T-helper 2 cell (primary cell): ENCODE measurements around the gene NOS1.
"Not testable (repeated sequence)": the region's sequence is repeated elsewhere in the genome, so short reads cannot be mapped to it uniquely, and the experiment has no call there.

ENCODE experiments used
- DNase-seq, 5 experiments: peaks; one replicate each; pipeline versions ENCODE4 v3.0.0 to v3.0.0-alpha.2; 2012 to 2022

NOS1 gene

DNA sequence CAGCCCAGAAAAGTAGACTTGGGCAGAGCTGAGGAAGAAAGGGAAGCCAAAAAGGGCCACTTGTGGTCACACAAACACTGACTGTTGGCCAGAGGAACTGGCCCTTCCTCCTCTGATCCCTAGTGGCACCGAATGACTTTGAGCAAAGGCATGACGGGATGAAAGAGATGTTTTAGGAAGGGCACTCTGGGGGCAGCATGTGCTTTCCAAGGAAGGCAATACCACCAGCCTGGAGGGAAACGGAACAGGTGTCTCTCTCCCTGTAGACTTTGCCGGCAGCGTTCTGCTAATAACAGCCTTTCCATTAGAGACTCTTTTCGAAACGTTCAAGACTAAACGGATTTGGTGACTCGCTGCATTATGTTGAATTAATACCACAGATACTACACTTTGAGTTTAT, 158.9 kb downstream of the NOS1 start:
- DNase-seq: no peak

DNA sequence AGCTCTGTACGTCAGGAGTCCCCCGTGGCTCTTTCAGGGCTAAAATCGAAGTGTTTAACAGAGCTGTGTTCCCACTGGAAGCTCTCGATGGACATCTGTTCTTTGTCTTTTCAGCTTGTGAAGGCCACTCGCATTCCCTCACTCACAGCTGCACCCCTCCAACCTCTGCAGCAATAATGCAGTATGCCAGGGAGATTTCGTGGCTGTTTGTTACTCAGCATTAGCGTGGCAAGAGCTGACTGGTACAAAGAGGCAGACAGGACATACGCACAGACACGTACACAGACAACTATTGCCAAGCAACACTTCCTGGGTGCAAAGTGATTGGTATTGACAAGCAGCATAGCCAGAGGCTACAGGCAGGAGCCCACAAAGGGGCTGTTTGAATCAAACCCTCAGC, 159.4 kb downstream of the NOS1 start:
- no peak for DNase-seq

DNA sequence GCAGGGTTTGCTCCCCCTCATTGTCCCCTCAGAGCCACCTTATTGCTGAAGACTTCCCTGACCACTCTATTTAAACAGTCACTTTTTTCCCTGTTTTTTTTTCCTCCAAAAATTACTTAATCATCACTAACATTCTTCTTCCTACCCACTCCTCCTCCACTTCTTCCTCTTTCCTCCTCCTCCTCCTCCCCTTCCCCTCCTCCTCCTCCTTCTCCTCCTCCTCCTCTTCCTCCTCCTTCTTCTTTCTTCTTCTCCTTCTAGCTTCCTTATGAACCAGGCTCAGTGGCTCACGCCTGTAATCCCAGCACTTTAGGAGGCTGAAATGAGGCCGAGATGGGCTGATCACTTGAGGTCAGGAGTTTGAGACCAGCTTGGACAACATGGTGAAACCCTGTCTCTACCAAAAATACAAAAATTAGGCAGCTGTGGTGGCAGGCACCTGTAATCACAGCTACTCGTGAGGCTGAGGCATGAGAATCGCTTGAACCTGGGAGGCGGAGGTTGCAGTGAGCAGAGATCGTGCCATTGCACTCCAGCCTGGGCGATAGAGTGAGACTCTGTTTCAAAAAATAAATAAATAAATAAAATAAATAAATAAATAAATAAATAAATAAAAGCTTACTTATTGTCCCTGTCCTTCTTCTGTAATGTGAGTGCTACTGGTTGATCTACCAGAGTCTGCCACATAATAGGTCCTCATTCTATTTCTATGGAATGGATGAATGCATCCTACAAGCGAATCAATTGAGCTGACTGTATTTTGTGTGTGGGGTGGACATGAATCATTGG, 161.3 kb downstream of the NOS1 start:
- not testable (repeated sequence) for DNase-seq

DNA sequence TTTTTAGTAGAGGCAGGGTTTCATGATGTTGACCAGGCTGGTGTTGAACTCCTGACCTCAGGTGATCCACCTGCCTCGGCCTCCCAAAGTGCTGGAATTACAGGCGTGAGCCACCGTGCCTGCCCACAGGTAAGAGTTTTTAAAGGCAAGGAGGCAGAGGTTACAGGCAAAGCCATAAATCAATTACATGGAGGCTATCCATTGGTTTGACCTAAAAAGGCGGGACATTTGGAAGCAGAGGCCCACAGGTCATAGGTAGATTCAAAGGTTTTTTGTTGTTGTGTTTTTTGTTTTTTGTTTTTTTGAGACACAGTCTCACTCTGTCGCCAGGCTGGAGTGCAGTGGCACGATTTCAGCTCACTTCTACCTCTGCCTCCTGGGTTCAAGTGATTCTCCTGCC, 165.1 kb downstream of the NOS1 start:
- not testable (repeated sequence) for DNase-seq

DNA sequence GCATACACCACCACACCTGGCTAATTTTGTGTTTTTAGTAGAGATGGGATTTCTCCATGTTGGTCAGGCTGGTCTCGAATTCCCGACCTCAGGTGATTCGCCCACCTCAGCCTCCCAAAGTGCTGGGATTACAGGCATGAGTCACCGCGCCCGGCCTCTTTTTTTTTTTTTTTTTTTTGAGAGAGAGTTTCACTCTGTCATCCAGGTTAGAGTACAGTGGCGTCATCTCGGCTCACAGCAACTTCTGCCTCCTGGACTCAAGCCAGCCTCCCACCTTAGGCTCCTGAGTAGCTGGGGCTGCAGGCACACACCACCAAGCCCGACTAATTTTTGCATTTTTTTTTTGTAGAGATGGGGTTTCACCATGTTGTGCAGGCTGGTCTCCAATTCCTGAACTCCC, 166.4 kb downstream of the NOS1 start:
- not testable (repeated sequence) for DNase-seq

DNA sequence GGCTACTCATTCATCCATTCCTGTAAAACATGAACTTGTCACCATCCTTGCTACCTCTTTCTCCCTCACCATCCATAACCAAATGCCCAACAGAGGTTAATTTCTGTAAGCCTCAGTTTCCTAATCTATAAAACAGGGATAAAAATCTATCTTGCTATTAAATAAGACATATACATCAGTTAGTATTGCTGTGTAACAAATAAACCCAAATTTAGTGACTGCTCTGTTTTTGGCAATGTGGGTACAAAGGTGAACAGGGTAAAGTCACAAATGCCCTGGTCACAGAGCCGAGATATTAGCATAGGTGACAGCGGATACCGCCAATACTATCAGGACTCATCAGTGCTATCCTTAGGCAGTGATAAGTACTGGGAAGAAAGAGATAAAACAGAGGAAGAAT, 167.5 kb downstream of the NOS1 start:
- no peak for DNase-seq

DNA sequence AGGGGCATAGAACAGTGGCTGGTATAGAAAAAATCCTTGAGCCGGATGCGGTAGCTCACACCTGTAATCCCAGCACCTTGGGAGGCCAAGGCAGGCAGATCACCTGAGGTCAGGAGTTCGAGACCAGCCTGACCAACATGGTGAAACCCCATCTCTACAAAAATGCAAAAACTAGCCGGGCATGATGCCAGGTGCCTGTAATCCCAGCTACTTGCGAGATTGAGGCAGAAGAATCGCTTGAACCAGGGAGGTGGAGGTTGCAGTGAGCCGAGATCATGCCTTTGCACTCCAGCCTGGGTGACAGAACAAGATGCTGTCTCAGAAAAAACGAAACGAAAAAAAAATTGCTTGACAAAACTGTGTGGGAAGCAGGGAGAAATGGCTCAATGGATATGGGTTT, 168.8 kb downstream of the NOS1 start:
- DNase-seq: not testable (repeated sequence)

DNA sequence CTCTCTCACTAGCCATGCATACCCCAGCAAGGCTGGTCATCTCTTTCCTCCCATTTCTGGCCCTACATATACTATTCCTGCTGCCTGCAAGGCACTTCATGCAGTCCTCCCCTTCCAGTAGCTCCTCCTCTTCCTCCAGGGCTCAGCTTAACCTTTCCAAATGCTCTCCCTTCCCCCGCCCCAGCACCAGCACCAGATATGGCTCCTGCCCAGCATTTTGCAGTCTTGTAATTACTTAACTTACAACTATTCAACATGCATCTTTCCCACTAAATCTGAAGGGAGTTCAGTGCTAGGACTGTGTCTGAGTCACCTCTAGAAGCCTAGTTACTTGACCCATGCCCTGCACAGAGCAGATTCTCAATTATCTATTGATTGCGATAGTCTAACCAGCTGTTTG, 169.4 kb downstream of the NOS1 start:
- no peak for DNase-seq

DNA sequence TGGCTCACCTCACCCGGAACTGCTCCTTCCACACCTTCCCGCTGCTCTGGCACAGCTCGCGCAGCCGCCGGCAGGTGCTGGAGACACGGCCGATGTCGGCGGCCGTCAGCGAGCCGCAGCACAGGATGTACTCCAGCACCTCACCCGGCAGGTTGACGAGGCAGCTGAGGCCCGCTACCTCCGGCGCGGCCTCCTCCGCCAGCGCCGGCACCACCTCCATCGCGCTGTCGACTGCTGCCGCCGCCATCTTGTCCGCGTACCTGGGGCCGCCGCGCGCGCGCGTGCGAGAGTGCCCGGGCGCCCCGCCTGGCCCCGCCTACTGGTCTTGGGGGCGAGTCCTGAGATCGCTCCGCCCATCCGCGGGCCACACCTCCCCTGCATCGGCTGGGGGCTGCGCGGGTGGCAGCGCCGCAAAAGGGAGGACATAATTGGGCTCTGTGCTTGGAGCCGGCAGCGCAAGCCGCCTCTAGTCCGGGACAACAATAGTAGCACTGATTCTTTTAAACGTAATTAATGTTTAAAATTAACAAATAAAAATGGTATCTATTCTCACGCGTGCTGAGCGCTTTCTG, 171.1 kb downstream of the NOS1 start, which contains the start of gene FBXO21:
Gene FBXO21, minus strand, starts transcription at position 261 of the 572 bp plus-strand sequence. Its CDS starts 14 bp downstream, at position 247.
- DNase-seq: peak; percentile 88 to 92 (median 90)

DNA sequence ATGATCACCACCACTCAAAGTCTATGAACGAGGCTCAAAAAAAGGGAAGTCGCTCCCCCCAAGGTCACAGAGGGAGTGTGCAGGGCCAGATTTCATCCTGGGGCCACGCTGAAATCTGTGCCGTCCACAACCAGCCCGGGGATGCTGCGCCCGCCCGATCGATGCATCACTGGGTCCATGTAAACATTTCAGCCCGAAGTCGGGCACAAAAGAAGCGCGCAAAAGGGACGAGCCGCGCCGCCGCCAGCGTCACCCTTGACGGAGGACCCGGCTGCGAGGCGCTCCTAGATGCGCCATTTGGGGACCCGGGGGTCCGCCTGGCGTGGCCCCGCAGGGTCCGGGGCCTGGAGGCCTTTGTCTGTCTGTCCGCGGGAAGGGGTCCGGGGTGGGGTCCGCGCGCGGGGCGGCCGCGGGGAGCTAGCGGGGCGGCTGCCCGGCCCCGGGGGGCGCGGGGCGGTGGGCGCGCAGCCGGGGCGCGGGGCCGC, 171.7 kb downstream of the NOS1 start:
- DNase-seq: peak in 3 of 5 experiments; percentile 14 to 62 (median 24)

DNA sequence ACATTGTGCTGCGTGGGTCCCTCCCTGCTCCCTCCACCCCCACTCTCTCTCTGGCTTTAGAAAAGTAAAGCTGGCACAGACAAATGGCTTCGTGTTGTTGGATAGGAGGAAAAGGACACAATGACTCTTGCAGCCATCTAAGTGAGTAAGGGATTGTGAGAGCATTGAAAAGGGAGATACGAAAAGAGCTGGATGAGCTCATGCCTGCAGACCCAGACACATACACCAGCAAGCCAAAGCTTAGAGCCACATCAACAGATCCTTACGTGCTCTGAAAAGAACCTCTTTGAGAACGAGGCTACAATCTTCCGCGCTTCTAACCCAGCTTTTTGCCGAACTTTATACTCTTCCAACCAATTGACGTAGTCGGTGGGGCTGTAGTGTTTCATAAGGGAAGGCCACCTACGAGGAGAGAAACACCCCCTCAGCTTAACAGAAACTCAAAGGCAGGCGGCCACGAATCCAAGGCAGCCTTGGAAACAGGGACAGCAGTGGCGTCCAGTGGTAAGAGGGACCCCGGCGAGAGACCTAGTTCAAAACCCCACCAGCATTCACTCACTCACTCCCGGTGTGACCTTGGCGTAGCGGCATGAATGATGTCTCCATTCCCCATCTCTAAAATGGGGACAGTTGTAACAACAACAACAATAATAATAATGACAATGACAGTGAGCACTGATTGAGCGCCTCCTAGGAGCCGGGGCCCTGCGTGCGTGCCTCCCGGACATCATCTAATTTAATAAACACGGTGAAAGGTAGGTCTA, 172.3 kb downstream of the NOS1 start:
- DNase-seq: no peak

DNA sequence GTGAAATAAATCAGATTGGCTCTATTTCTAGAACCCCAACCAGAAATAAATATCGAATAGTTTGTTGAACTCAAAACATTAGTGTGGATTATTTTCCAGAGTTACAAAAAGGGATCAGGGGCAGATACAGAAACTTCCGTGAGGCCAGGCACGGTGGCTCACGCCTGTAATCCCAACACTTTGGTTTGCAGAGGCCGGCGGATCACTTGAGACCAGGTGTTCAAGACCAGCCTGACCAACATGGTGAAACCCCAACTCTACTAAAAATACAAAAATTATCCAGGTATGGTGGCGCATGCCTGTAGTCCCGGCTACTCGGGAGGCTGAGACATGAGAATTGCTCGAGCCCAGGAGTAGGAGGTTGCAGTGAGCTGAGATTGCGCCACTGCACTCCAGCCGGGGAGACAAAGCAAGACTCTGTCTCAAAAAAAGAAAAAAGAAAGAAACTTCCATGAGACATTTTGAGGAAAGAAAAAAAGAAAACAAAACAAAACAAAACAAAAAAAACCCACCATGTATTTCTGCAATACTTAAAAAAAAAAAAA, 173.2 kb downstream of the NOS1 start:
- DNase-seq: no peak

DNA sequence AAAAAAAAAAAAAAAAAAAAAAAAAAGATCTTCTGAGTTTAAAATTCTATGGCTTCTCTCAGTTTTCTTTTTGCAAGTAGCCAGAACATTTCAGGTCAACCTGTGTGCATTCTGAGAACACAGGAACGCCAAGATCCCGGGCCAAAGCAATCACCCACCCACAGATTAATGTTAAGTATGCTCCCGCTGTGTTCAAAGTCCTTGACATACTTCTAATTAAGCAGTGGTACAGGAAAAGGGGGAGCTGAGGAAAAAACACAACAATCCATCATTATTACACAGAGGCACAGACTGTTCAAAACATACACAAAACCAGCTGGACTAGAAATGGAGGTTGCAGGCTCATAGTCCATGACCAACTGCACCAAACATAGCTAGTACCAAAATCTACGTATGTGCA, 174.0 kb downstream of the NOS1 start:
- no peak for DNase-seq

DNA sequence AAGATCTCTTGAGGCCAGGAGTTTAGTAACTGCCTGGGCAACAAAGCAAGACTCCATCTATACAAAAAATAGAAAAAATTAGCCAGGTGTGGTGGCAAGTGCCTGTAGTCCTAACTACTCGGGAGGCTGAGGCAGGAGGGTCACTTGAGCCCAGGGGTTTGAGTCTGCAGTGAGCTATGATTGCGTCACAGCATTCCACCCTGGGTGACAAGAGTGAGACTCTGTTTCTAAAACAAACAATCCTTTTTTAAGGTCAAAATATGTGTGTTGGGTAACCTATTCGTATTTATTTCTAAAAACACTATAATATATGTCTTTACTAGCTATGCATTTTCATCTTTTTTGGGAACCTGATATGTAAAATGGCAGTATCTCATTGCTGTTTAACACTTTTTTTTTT, 178.6 kb downstream of the NOS1 start:
- DNase-seq: no peak

DNA sequence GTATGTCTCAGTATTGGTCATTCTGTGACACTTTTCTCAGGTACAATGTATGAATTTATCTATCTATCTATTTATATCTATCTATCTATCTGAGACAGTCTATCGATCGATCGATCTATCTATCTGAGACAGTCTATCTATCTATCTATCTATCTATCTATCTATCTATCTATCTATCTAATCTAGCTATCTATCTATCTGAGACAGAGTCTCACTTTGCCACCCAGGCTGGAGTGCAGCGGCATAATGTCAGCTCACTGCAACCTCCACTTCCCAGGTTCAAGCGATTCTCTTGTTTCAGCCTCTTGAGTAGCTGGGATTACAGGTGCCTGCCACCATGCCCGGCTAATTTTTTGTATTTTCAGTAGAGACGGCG, 180.0 kb downstream of the NOS1 start:
- DNase-seq: not testable (repeated sequence)

DNA sequence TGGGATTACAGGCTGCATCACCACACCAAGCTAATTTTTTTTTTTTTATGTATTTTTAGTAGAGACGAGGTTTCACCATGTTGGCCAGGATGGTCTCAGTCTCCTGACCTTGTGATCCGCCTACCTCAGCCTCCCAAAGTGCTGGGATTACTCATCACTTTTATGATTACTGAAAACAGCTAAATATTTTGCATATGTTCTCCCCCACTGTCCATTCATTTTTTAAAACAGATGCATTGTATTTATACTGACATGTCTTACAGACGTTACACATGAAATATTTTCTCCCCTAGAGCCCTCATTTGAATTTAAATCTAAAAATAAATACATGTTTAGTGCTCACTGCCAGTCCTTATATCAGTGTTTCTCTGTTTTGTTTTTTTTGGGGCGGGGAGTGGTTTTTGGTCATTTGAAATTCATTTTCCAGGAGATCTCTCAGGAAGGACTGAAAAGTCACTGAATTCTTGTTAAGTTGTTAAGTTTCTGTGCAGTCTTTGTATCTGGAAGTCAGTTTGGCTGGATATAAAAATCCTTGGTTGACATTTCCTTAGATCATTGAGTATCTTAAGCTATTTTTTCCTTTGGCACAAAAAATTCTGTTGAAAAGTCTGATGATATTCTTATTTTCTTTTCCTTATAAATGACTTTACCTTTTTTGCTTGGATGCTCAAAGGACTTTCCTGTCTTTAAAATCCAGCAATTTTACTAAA, 180.5 kb downstream of the NOS1 start:
- peak in 1 of 5 experiments; percentile 8 for DNase-seq

DNA sequence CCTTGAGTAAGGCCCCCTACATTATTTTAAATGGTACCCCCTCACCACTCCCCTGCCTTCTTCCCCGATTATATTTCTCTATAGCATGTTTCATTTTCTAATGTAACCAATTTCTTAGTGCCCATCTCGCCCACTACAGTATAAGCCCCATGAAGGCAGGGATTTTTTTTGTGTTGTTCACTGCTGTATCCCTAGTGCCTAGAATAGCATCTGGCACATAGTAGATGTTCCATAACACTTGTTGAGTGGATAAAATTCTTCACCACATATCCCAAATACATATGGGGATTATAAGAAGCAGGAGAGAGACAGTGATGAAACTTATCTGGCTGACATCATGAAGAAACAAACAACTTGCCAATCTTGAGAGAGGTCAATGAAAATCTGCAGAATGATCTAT, 182.7 kb downstream of the NOS1 start:
- no peak for DNase-seq

DNA sequence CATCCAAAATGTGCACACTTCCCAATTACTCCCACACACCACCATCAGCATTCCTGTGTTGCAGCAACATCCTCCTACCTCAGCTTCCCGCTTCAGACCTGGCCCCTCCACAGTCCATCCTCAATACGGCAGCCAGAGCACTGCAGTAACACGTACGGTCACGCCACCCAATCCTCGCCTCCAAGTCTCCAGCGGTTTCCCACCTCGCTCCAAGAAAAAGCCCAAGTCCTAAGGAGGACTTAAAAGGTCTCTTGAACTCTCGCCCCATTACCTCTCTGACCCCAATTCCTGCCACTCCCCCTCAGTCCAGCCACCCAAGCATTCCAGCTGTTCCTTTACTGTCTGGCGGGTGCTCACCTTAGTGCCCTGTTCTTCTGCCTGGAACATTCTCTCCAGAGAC, 183.1 kb downstream of the NOS1 start:
- no peak for DNase-seq

DNA sequence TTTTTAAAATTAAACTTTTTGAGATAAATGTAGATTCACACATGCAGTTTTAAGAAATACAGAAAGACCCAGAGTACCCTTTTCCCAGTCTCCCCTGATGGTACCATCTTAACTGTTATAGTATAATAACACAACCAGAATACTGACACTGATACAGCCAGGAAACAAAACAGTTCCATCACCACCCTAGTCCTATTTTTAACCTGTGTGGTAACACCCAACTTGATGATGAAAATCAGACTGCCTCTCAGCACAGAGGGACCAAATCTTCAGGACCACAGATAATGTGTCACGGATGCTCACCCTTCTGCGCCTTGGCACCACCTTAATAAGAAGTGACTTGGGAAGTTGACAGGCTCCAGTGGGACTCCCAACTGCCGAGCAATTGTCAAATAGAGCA, 189.3 kb downstream of the NOS1 start:
- no peak for DNase-seq

DNA sequence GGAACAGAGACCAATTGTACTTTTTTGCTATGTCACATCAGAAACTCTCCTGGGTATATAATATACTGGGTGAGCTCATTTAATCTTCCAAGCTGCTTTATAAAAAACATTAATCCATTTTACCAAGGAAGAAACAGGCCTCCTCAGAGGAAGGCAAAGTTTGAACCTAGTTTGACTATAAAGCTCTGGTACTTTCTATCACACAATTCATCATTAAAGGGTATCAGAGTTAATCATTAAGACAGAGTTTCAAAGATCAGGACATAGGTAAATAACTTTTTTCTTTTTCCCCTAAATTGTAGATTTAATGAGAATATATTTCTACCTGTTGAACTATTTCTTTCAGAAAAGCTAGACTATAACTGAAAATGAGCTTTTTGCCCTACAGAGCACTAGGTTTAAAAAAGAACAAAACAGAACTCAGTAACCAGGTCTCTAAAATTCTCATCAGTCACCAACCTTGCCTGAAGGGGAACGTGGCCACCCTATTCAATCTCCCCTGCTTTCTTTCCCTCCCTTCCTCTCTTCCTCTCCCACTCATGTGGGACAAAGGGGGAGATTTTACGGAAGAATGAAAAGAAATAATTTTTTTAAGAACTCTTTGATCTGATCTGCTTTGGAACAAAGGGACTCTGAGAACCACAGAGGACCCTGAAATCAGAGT, 189.8 kb downstream of the NOS1 start:
- DNase-seq: no peak

DNA sequence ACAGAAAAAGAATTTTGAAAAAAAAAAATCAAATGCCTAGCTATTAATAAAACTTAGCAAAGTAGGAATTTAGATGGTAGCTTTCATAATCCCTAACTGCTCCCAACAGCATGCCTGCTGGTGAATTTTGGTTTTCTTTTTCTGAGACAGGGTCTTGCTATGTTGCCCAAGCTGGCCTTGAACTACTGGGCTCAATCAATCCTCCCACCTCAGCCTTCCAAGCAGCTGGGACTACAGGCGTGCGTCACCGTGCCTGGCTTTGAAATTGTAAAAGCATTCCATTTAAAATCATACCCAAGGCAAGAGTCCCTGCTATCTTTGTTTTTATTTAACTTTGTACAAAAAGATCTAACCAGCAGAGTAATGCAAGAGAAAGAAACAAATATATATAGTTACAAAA, 191.9 kb downstream of the NOS1 start:
- DNase-seq: no peak

DNA sequence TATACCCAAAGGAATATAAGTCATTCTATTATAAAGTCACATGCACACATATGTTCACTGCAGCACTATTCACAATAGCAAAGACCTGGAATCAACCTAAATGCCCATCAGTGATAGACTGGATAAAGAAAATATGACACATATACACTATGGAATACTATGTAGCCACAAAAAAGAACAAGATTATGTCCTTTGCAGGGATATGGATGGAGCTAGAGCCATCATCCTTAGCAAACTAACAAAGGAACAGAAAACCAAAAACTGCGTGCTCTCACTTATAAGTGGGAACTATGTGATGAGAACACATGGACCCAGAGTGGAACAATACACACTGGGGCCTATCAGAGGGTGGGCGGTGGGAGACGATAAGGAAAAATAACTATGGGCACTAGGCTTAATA, 192.4 kb downstream of the NOS1 start:
- DNase-seq: no peak
